Uterine smooth muscle cell (primary cell): Measurements from ENCODE around the gene MTERF2. TPM values are rescaled to one million over a fixed set of nuclear protein-coding genes. Genes with fewer than 3 reads are reported as not detected.

ENCODE experiments used
- total RNA-seq: library from RNA; depleted of rRNA; stranded (reverse); fragments of >200 nt; gene quantifications from 2 replicates; pipeline ENCODE4 v1.2.3, GENCODE V29; 2014

The MTERF2 gene
- total RNA-seq: 5.6 and 5.8 TPM in 2 replicates

GRCh38 chr12:106986625-106987389 lies at the start of gene MTERF2:
Gene MTERF2 (minus strand): TSS chr12:106987146. CDS start chr12:106978714, 8,432 bp downstream.

GRCh38 chr12:106955377-106956047 lies 31.4 kb downstream of the MTERF2 start, which contains the start of gene TMEM263:
Gene TMEM263 (plus strand): TSS chr12:106955907. CDS start chr12:106967117, 11,210 bp downstream.

Other genes with a start within 250 kb of the MTERF2 start
- gene RIC8B, start 212.5 kb downstream of the MTERF2 start, total RNA-seq: 14.5 and 15.1 TPM in 2 replicates
- gene TMEM263, start 31.2 kb downstream of the MTERF2 start, total RNA-seq: 93.0 and 117 TPM in 2 replicates
- 15.8 and 16.5 TPM in 2 replicates for gene CRY1, start 106.4 kb upstream of the MTERF2 start, total RNA-seq